ENCODE results near the gene NR3C2.

The NR3C2 gene

DNA sequence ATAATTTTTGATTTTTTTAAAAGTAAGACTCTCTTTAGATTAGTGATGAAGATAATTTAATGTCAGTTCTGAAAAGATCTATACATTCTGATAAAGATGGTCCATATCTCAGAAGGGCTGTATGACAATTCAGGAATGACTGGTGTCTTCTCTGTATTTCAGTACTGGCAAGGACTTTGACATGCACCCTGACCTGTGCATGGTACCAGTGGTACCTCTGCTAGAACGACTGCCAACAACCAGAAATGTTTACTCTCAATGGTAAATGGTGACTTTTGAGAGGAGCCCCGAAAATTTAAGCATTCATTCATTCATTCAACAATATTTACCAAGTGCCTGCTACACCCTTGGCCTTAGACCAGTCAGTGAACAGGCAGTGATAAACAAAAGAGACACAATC is 4.8 kb downstream of the NR3C2 start:
- no peaks in the 10 kb centered on the region for H4K20me1 ChIP-seq (ENCODE audit: low read depth, low read length)
- H3K27me3 ChIP-seq (ENCODE audit: low read length) = no peaks in the 10 kb centered on the region
- no peak overlapping the region for H3K4me2 ChIP-seq (ENCODE audit: low read depth, low read length, poor library complexity, severe bottlenecking)
- H3K79me2 ChIP-seq (ENCODE audit: insufficient read depth, low read length) = no peaks in the 10 kb centered on the region
- no peaks in the 10 kb centered on the region for H3K36me3 ChIP-seq (ENCODE audit: low read length)
- H3F3A ChIP-seq (ENCODE audit: insufficient read depth) = peaks cover 3% of the 10 kb centered on the region; the same call in 1 of the 2 replicates
- TF ChIP-seq CTCF (IDR thresholded peaks at IDR 0.05; ENCODE audit: insufficient read depth, low read length, poor library complexity, severe bottlenecking) (no peak), EZH2phosphoT487 (conservative IDR thresholded peaks at IDR 0.05; ENCODE audit: low read length) (no peak)
- H3K9ac ChIP-seq (ENCODE audit: low read length) = no peak overlapping the region
- no peak overlapping the region for H3K27ac ChIP-seq (ENCODE audit: low read depth, low read length)
- H3K9me3 ChIP-seq (ENCODE audit: insufficient read depth, low read length) = no peaks in the 10 kb centered on the region
- no peaks in the 10 kb centered on the region for H3K9me2 ChIP-seq (replicated peaks; ENCODE audit: insufficient read depth, low read length)
- no peak overlapping the region for H2AFZ ChIP-seq (ENCODE audit: low read depth, low read length, severe bottlenecking)
- H3K4me3 ChIP-seq (ENCODE audit: insufficient read depth, low read length, poor library complexity, severe bottlenecking) = no peak overlapping the region

DNA sequence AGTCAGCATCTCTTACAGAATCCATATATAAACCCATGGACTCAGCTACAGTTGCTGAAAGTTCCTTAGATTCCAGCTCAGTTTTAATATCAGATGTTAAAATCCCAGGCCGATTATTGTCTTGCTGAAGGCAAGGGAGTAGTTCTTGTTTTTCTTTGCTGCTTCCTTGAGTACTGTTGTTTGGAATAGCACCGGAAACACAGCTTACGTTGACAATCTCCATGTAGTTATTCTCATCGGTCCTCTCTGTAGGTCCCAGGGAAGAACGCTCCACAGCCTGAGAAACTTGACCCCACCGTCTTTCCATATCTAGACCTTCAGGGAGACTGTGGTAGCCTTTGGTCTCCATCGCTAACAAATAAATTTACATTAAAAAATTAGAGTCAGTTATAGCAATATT is 5.7 kb downstream of the NR3C2 start:
- H3K27me3 ChIP-seq (ENCODE audit: low read length) = no peaks in the 10 kb centered on the region
- TF ChIP-seq EZH2phosphoT487 (conservative IDR thresholded peaks at IDR 0.05; ENCODE audit: low read length) (no peak), CTCF (IDR thresholded peaks at IDR 0.05; ENCODE audit: insufficient read depth, low read length, poor library complexity, severe bottlenecking) (no peak)
- H3K36me3 ChIP-seq (ENCODE audit: low read length) = no peaks in the 10 kb centered on the region
- no peaks in the 10 kb centered on the region for H3K9me3 ChIP-seq (ENCODE audit: insufficient read depth, low read length)
- no peak overlapping the region for H3K27ac ChIP-seq (ENCODE audit: low read depth, low read length)
- no peak overlapping the region for H2AFZ ChIP-seq (ENCODE audit: low read depth, low read length, severe bottlenecking)
- no peak overlapping the region for H3K9ac ChIP-seq (ENCODE audit: low read length)
- H3K79me2 ChIP-seq (ENCODE audit: insufficient read depth, low read length) = no peaks in the 10 kb centered on the region
- no peak overlapping the region for H3K4me2 ChIP-seq (ENCODE audit: low read depth, low read length, poor library complexity, severe bottlenecking)
- H3K9me2 ChIP-seq (replicated peaks; ENCODE audit: insufficient read depth, low read length) = no peaks in the 10 kb centered on the region
- no peak overlapping the region for H3K4me3 ChIP-seq (ENCODE audit: insufficient read depth, low read length, poor library complexity, severe bottlenecking)
- H4K20me1 ChIP-seq (ENCODE audit: low read depth, low read length) = no peaks in the 10 kb centered on the region
- H3F3A ChIP-seq (ENCODE audit: insufficient read depth) = peaks cover 3% of the 10 kb centered on the region; the same call in 1 of the 2 replicates

DNA sequence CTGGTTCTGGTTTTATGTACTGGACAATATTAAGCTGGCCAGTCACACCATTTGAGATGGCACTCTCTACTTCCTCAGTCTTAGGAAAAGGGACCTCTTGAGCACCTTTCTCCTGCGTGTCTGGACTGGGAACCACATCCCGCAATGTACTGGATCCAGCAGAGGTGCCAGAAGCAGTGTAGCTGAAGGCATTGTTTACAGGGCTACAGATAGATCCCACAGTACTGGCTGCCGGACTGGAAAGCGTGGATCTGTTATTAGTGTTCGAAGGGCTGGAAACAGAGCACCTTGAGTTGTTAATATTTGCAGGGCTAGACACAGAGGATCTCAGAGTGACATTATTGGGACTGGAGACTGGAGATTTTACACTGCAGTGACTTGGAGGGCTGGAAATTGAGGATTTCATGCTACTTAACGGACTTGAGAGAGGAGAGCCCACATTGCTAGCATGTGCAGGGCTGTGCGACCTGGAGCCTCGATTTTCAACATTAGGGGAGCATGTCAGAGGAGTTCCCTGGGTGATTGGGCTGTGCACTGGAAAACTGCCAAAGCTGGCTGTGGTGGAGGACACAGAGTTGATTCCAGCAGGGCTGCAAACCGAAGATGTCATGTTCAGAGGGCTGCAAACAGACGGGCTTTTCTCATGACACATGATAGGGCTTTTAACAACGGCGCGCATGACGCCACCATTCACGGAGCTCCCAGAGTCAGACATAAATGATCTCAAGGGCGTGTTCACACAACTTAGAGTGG is 6.4 kb downstream of the NR3C2 start:
- H3K9me2 ChIP-seq (replicated peaks; ENCODE audit: insufficient read depth, low read length) = no peaks in the 10 kb centered on the region
- H3K79me2 ChIP-seq (ENCODE audit: insufficient read depth, low read length) = no peaks in the 10 kb centered on the region
- H3K36me3 ChIP-seq (ENCODE audit: low read length) = no peaks in the 10 kb centered on the region
- H3F3A ChIP-seq (ENCODE audit: insufficient read depth) = no peaks in the 10 kb centered on the region
- H2AFZ ChIP-seq (ENCODE audit: low read depth, low read length, severe bottlenecking) = no peak overlapping the region
- H3K9ac ChIP-seq (ENCODE audit: low read length) = no peak overlapping the region
- no peaks in the 10 kb centered on the region for H3K27me3 ChIP-seq (ENCODE audit: low read length)
- no peaks in the 10 kb centered on the region for H3K9me3 ChIP-seq (ENCODE audit: insufficient read depth, low read length)
- H3K27ac ChIP-seq (ENCODE audit: low read depth, low read length) = no peak overlapping the region
- no peaks in the 10 kb centered on the region for H4K20me1 ChIP-seq (ENCODE audit: low read depth, low read length)
- TF ChIP-seq CTCF (IDR thresholded peaks at IDR 0.05; ENCODE audit: insufficient read depth, low read length, poor library complexity, severe bottlenecking) (no peak), EZH2phosphoT487 (conservative IDR thresholded peaks at IDR 0.05; ENCODE audit: low read length) (no peak)
- no peak overlapping the region for H3K4me3 ChIP-seq (ENCODE audit: insufficient read depth, low read length, poor library complexity, severe bottlenecking)
- H3K4me2 ChIP-seq (ENCODE audit: low read depth, low read length, poor library complexity, severe bottlenecking) = no peak overlapping the region
